Fibroblast of lung (primary cell): ENCODE measurements around the gene PTGFRN. TPM values are rescaled to one million over a fixed set of nuclear protein-coding genes. Genes with fewer than 3 reads are reported as not detected.

ENCODE experiments used
- DNase-seq, 2 donors: peaks; one replicate each; pipeline versions ENCODE4 v3.0.0 to v3.0.0-alpha.2; 2010; ENCODE audit warnings: low read depth in 2 of 2
- H2AFZ ChIP-seq: 2 replicates; pipeline ENCODE4 v1.5.1; 2012; ENCODE audit warnings: low read length, control low read depth, inconsistent platforms
- H3K27ac ChIP-seq: 2 replicates; pipeline ENCODE4 v1.5.1; 2011; ENCODE audit warnings: low read length, control low read depth; ENCODE audit not compliant: insufficient read depth
- H3K27me3 ChIP-seq: 2 replicates; pipeline ENCODE4 v1.5.1; 2011; ENCODE audit warnings: mild to moderate bottlenecking, low read length; ENCODE audit not compliant: control insufficient read depth, insufficient read depth
- H3K36me3 ChIP-seq: 2 replicates; pipeline ENCODE4 v1.5.1; 2011; ENCODE audit warnings: low read length; ENCODE audit not compliant: control insufficient read depth, insufficient read depth
- H3K4me1 ChIP-seq: 2 replicates; pipeline ENCODE4 v1.5.1; 2011; ENCODE audit warnings: low read length; ENCODE audit not compliant: control insufficient read depth, insufficient read depth; ENCODE audit errors: extremely low read depth
- H3K4me2 ChIP-seq: 2 replicates; pipeline ENCODE4 v1.5.1; 2011; ENCODE audit warnings: low read length, control low read depth; ENCODE audit not compliant: insufficient read depth; ENCODE audit errors: extremely low read depth
- H3K4me3 ChIP-seq, 4 experiments: fragments of 200-600 bp in 1 of 4; sonication (generic) in 1 of 4; replicated peaks in 1 of 4; 2 replicates each; pipeline ENCODE4 v1.5.1; 2011 to 2016; ENCODE audit warnings: low read length in 4 of 4, low read depth in 3 of 4, mild to moderate bottlenecking in 3 of 4, control low read depth in 2 of 4, inconsistent platforms in 1 of 4, mixed read lengths in 1 of 4; ENCODE audit not compliant: insufficient read depth in 1 of 4; ENCODE audit errors: control extremely low read depth in 1 of 4
- H3K79me2 ChIP-seq: 2 replicates; pipeline ENCODE4 v1.5.1; 2012; ENCODE audit warnings: mild to moderate bottlenecking, low read length, inconsistent platforms; ENCODE audit not compliant: control insufficient read depth, insufficient read depth
- H3K9ac ChIP-seq: 2 replicates; pipeline ENCODE4 v1.5.1; 2011; ENCODE audit warnings: mild to moderate bottlenecking, low read length, control low read depth; ENCODE audit not compliant: insufficient read depth
- H3K9me3 ChIP-seq: 2 replicates; pipeline ENCODE4 v1.5.1; 2012; ENCODE audit warnings: low read depth, low read length; ENCODE audit not compliant: control insufficient read depth, insufficient read depth
- H4K20me1 ChIP-seq: 2 replicates; pipeline ENCODE4 v1.5.1; 2011; ENCODE audit warnings: low read length; ENCODE audit not compliant: control insufficient read depth, insufficient read depth; ENCODE audit errors: extremely low read depth
- EZH2 ChIP-seq: IDR thresholded peaks from 2 replicates; pipeline ENCODE4 v1.5.1; 2012; ENCODE audit warnings: low read length, control low read depth, mild to moderate bottlenecking; ENCODE audit errors: missing control alignments
- polyA plus RNA-seq, 2 donors: library from polyadenylated mRNA; depleted of rRNA in 1 of 2; stranded (reverse) in 1 of 2; unstranded in 1 of 2; fragments of >200 nt; gene quantifications; 2 replicates each; pipeline ENCODE4 v1.2.1, GENCODE V29; 2011 to 2012; ENCODE audit warnings: missing spikeins in 1 of 2
- total RNA-seq: library from RNA; depleted of rRNA; stranded (reverse); fragments of >200 nt; gene quantifications from 2 replicates; pipeline ENCODE4 v1.2.1, GENCODE V29; 2014
- TF ChIP-seq, protein P1 (sequence below), 2 donors: IDR thresholded peaks in 1 of 2; conservative IDR thresholded peaks in 1 of 2; 1 replicate in 1 of 2; 2 replicates in 1 of 2; pipeline ENCODE4 v1.5.1; 2011 to 2012; ENCODE audit warnings: low read length in 2 of 2, control low read depth in 1 of 2, inconsistent platforms in 1 of 2, low read depth in 1 of 2, mild to moderate bottlenecking in 1 of 2

PTGFRN gene
- total and polyA plus RNA-seq, 2 donors (not counting 1 experiment from before 2014, with no cell fraction given), result 0.72 to 1.2 TPM

DNA sequence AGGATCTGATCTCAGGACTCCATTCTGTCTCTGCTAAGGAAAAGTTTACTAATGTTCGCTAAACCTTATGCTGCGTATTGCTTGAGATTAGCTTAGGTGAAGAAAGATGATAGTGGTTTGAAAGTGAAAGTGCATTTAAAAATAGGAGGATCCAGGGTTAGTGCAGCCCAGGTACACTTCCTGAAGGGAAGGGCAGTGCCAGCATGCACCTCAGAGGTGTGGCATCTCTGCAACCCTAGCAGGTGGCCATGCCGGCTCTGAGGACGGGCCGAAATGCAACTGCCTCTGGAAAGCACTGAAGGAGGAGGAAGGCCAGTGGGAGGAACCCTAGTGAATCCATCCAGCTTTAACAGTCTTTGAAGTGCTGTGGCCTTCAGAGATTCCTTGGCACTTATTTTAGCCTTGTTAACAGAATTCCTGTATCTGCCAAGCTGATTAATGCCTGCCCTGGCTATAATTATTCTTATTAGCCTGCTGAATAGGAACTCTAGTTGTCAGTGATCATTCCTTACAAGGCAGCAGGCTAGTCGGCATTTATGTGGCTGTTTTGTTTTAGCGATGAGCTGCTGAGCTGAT lies 5.5 kb downstream of the PTGFRN start:
- Histone ChIP-seq H3K9ac (no peak overlapping the region), H3K79me2 (no peaks in the 10 kb centered on the region), H3K4me2 (peak overlapping the region; percentile 19), H3K9me3 (no peaks in the 10 kb centered on the region), H3K4me3 (no peak overlapping the region), H3K36me3 (no peaks in the 10 kb centered on the region), H3K27me3 (peaks cover 17% of the 10 kb centered on the region), H3K4me1 (no peaks in the 10 kb centered on the region), H3K27ac (no peak overlapping the region), H4K20me1 (no peaks in the 10 kb centered on the region), H2AFZ (no peak overlapping the region)
- TF ChIP-seq, protein P1, sequence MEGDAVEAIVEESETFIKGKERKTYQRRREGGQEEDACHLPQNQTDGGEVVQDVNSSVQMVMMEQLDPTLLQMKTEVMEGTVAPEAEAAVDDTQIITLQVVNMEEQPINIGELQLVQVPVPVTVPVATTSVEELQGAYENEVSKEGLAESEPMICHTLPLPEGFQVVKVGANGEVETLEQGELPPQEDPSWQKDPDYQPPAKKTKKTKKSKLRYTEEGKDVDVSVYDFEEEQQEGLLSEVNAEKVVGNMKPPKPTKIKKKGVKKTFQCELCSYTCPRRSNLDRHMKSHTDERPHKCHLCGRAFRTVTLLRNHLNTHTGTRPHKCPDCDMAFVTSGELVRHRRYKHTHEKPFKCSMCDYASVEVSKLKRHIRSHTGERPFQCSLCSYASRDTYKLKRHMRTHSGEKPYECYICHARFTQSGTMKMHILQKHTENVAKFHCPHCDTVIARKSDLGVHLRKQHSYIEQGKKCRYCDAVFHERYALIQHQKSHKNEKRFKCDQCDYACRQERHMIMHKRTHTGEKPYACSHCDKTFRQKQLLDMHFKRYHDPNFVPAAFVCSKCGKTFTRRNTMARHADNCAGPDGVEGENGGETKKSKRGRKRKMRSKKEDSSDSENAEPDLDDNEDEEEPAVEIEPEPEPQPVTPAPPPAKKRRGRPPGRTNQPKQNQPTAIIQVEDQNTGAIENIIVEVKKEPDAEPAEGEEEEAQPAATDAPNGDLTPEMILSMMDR (conservative IDR thresholded peaks at IDR 0.05 in 1 of 2, IDR thresholded peaks at IDR 0.05 in 1 of 2; ENCODE audit: low read depth in 1 of 2, low read length in 2 of 2), result no peak
- no peak for TF ChIP-seq EZH2
- DNase-seq, result peak in 1 of 2 donors; percentile 84

DNA sequence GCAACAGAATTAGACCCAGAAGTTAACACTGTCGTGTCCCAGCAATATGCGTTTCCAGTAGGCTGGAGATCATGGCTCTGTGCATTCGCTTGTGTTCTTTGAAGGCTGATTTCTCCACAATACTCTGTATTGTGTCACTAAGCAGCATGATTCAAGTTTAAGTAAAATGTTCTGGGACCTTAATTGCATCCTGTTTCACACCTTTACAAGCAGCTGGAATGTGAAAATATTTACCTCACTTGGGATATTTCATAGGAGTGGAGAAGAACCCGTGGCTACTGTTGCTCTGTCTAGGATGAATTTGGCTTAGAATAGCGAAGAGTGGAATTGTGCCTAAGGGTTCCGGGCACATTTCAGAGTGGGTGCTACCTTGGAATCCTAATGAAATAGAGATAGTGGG lies 6.3 kb downstream of the PTGFRN start:
- Histone ChIP-seq H3K4me1 (no peaks in the 10 kb centered on the region), H3K4me3 (no peak overlapping the region), H3K9me3 (no peaks in the 10 kb centered on the region), H3K27ac (no peak overlapping the region), H3K36me3 (no peaks in the 10 kb centered on the region), H2AFZ (no peak overlapping the region), H3K27me3 (peaks cover 10% of the 10 kb centered on the region), H4K20me1 (no peaks in the 10 kb centered on the region), H3K79me2 (no peaks in the 10 kb centered on the region), H3K4me2 (no peak overlapping the region), H3K9ac (no peak overlapping the region)
- TF ChIP-seq EZH2, result no peak
- TF ChIP-seq, protein P1 (conservative IDR thresholded peaks at IDR 0.05 in 1 of 2, IDR thresholded peaks at IDR 0.05 in 1 of 2; ENCODE audit: low read depth in 1 of 2, low read length in 2 of 2), result no peak
- no peak for DNase-seq

DNA sequence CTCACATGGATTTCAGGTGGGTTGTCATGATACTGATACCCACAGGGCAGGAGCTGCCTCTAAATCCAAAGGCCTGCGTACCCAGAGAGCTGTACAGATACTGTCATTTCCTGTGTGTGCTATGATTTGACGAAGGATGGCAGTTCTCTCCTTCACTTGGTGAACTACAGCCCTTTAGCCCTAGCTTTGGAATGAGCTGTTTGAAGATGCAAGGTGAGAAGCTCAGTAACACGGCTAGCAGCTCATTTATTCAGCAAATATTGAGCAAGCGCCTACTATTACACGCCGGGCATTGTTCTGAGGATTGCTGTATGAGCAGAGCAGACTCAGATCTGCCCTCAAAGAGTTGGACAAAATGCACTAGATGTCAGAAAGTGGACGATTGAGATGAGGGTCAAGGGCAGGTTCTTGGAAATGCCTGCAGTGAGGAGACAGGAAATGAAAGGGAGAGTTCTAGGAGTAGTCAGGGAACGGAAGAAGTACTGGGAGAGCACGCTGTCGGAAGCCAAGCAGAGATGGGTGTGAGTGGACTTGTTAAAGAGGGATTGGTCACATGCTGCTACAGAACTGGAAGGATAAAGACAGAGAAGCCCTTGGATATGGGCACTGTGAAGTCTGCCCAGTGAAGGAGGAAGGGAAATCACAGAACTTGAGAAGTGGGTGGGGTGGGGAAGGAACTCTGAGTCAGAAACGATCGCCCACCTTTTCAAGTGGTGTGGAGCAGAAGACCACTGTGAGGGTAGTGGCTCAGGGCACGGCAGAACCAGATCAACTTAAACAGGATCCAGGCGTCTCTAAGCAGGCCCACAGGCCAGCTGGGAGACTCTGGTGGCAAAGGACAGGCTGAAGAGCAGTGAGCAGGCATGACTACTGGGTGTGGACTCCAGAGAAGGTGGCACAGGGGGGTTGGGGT lies 7.1 kb downstream of the PTGFRN start:
- Histone ChIP-seq H3K4me1 (no peaks in the 10 kb centered on the region), H3K27ac (no peak overlapping the region), H3K79me2 (no peaks in the 10 kb centered on the region), H3K9me3 (no peaks in the 10 kb centered on the region), H3K4me3 (no peak overlapping the region), H3K36me3 (no peaks in the 10 kb centered on the region), H2AFZ (no peak overlapping the region), H3K4me2 (no peak overlapping the region), H3K27me3 (peaks cover 2% of the 10 kb centered on the region), H3K9ac (no peak overlapping the region), H4K20me1 (no peaks in the 10 kb centered on the region)
- TF ChIP-seq EZH2, result no peak
- TF ChIP-seq, protein P1 (conservative IDR thresholded peaks at IDR 0.05 in 1 of 2, IDR thresholded peaks at IDR 0.05 in 1 of 2; ENCODE audit: low read depth in 1 of 2, low read length in 2 of 2), result no peak
- no peak for DNase-seq
